HepG2 (cell line): ENCODE results near the gene OR4E1. TPM values are rescaled to one million over a fixed set of nuclear protein-coding genes. Genes with fewer than 3 reads are reported as not detected.
A peak's percentile ranks its signal among the peaks of the same experiment; 100 is the strongest.

Experiments used
- ATAC-seq: fragments of 200-7000 bp; cut with Tn5 transposase; 3 replicates; pipeline ENCODE4 v1.9.1; 2020; ENCODE audit warnings: mild to moderate bottlenecking, moderate library complexity
- BruUV-seq: library from RNA; stranded (reverse); fragments of 400-500 nt; replicated peaks from 2 replicates; lab custom pipeline; 2021; lab: Mats Ljungman, UMichigan
- CTCF ChIA-PET: fragments of 300-600 bp; formaldehyde crosslinking; extraction: SDS; loops from one replicate; lab custom pipeline; 2021; ENCODE audit warnings: low total read pairs, inconsistent platforms, low intra/inter-chr PET ratio; lab: Yijun Ruan, JAX
- POLR2A ChIA-PET: fragments of 350-600 bp; sonication (Branson Sonifier 250); formaldehyde crosslinking; loops from one replicate; lab custom pipeline; 2020; ENCODE audit warnings: antibody characterized with exemption, inconsistent platforms; lab: Yijun Ruan, JAX
- DNase-seq: peaks from one replicate; pipeline ENCODE4 v3.0.0-alpha.2; 2015; ENCODE audit warnings: low spot score
- FAIRE-seq: peaks from 3 replicates; lab custom pipeline; 2011; peaks lifted over from hg19 to GRCh38; lab: Jason Lieb, UNC
- H2AFZ ChIP-seq: one replicate; pipeline ENCODE4 v1.6.1; 2011; ENCODE audit warnings: low read length, inconsistent platforms
- H3K27ac ChIP-seq: fragments of 300-600 bp; 3 replicates; pipeline ENCODE4 v1.8.0; 2011; ENCODE audit warnings: mixed run types, mild to moderate bottlenecking, mixed read lengths, low read length, inconsistent platforms; ENCODE audit not compliant: insufficient read depth; ENCODE audit errors: extremely low read length
- H3K27me3 ChIP-seq, 2 experiments: fragments of 200-600 bp in 1 of 2; 2 replicates in 1 of 2; 3 replicates in 1 of 2; pipeline versions ENCODE4 v1.6.0 to v1.8.0; 2011; ENCODE audit warnings: low read length in 2 of 2, mild to moderate bottlenecking in 2 of 2, moderate library complexity in 2 of 2, inconsistent platforms in 1 of 2; ENCODE audit not compliant: insufficient read depth in 2 of 2, control insufficient read depth in 1 of 2
- H3K36me3 ChIP-seq, 2 experiments: fragments of 200-600 bp in 1 of 2; replicated peaks in 1 of 2; 2 replicates in 1 of 2; 3 replicates in 1 of 2; pipeline versions ENCODE4 v1.5.1 to v1.8.0; 2011; ENCODE audit warnings: low read length in 2 of 2, inconsistent platforms in 1 of 2; ENCODE audit not compliant: insufficient read depth in 2 of 2, control insufficient read depth in 1 of 2
- H3K4me1 ChIP-seq: 2 replicates; pipeline ENCODE4 v1.5.1; 2012; ENCODE audit warnings: low read length, inconsistent platforms; ENCODE audit not compliant: insufficient read depth
- H3K4me2 ChIP-seq: 2 replicates; pipeline ENCODE4 v1.6.0; 2011; ENCODE audit warnings: low read depth, low read length, inconsistent platforms
- H3K4me3 ChIP-seq, 3 experiments: fragments of 200-600 bp in 1 of 3; sonication (generic), shearing (Covaris generic) in 1 of 3; replicated peaks in 1 of 3; 2 replicates each; pipeline ENCODE4 v1.5.1; 2011 to 2016; ENCODE audit warnings: low read length in 3 of 3, inconsistent platforms in 2 of 3, low read depth in 2 of 3, mild to moderate bottlenecking in 2 of 3, control low read depth in 1 of 3, mixed read lengths in 1 of 3; ENCODE audit not compliant: insufficient read depth in 1 of 3
- H3K79me2 ChIP-seq: one replicate; pipeline ENCODE4 v1.6.1; 2011; ENCODE audit warnings: low read length, inconsistent platforms; ENCODE audit not compliant: insufficient read depth
- H3K9ac ChIP-seq: 2 replicates; pipeline ENCODE4 v1.6.0; 2011; ENCODE audit warnings: mild to moderate bottlenecking, low read depth, low read length, inconsistent platforms; ENCODE audit not compliant: insufficient read depth
- H3K9me3 ChIP-seq: 2 replicates; pipeline ENCODE4 v1.5.1; 2012; ENCODE audit warnings: mild to moderate bottlenecking, low read length
- H4K20me1 ChIP-seq: 2 replicates; pipeline ENCODE4 v1.6.0; 2011; ENCODE audit warnings: inconsistent platforms, mild to moderate bottlenecking, low read length, moderate library complexity; ENCODE audit not compliant: insufficient read depth
- AGO2 ChIP-seq: fragments of 200-400 bp; formaldehyde crosslinking; optimal IDR thresholded peaks from 2 replicates; pipeline ENCODE3; 2017; ENCODE audit warnings: mild to moderate bottlenecking, low read depth, low read length, moderate library complexity
- ATF7 ChIP-seq, 2 experiments: fragments of 450-650 bp in 1 of 2; sonication (generic) in 1 of 2; formaldehyde crosslinking in 1 of 2; IDR thresholded peaks; 2 replicates each; pipeline versions ENCODE4 v1.4.0 to v1.6.1; 2016 to 2020; ENCODE audit warnings: antibody characterized with exemption in 1 of 2, mild to moderate bottlenecking in 1 of 2, missing genetic modification reagents in 1 of 2
- HES4 ChIP-seq: sonication (generic); formaldehyde crosslinking; IDR thresholded peaks from 2 replicates; pipeline ENCODE4 v1.9.0; 2021; ENCODE audit warnings: mild to moderate bottlenecking, missing genetic modification reagents, borderline replicate concordance
- PHF21A ChIP-seq: sonication (generic); formaldehyde crosslinking; IDR thresholded peaks from 2 replicates; pipeline ENCODE4 v1.5.0; 2020; ENCODE audit warnings: mild to moderate bottlenecking, missing genetic modification reagents
- POLR2AphosphoS2 ChIP-seq: IDR thresholded peaks from 2 replicates; pipeline ENCODE4 v1.6.1; 2011; ENCODE audit warnings: low read depth, low read length, improper control_type of control experiment
- RELA ChIP-seq: sonication (generic); formaldehyde crosslinking; IDR thresholded peaks from 2 replicates; pipeline ENCODE4 v1.4.0; 2020; ENCODE audit warnings: missing genetic modification reagents
- RFX5 ChIP-seq: IDR thresholded peaks from 2 replicates; pipeline ENCODE4 v1.6.1; 2011; ENCODE audit warnings: low read depth, low read length, improper control_type of control experiment
- SP2 ChIP-seq: sonication (generic); formaldehyde crosslinking; IDR thresholded peaks from 2 replicates; pipeline ENCODE4 v1.5.1; 2020; ENCODE audit warnings: mild to moderate bottlenecking, missing genetic modification reagents
- ZFP1 ChIP-seq: IDR thresholded peaks from 2 replicates; pipeline ENCODE4 v1.6.1; 2016
- ZFP36 ChIP-seq: fragments of 150-350 bp; IDR thresholded peaks from 2 replicates; pipeline ENCODE4 v1.6.1; 2018; ENCODE audit warnings: borderline replicate concordance, low read length, low read depth; ENCODE audit not compliant: partially characterized antibody
- ZMYM3 ChIP-seq: sonication (generic); formaldehyde crosslinking; IDR thresholded peaks from 2 replicates; pipeline ENCODE4 v1.5.1; 2020; ENCODE audit warnings: mild to moderate bottlenecking, missing genetic modification reagents
- ZNF337 ChIP-seq: sonication (generic); formaldehyde crosslinking; IDR thresholded peaks from 2 replicates; pipeline ENCODE4 v1.5.1; 2020; ENCODE audit warnings: missing genetic modification reagents, low read depth, mild to moderate bottlenecking, borderline replicate concordance
- ZNF569 ChIP-seq: sonication (generic); formaldehyde crosslinking; IDR thresholded peaks from 2 replicates; pipeline ENCODE4 v1.5.0; 2020; ENCODE audit warnings: mild to moderate bottlenecking, missing genetic modification reagents, moderate library complexity, borderline replicate concordance
- ZNF790 ChIP-seq: sonication (generic); formaldehyde crosslinking; IDR thresholded peaks from 2 replicates; pipeline ENCODE4 v1.8.0; 2022; ENCODE audit warnings: missing genetic modification reagents, mild to moderate bottlenecking, borderline replicate concordance
- ZSCAN30 ChIP-seq: sonication (generic); formaldehyde crosslinking; IDR thresholded peaks from 2 replicates; pipeline ENCODE4 v1.5.0; 2020; ENCODE audit warnings: mild to moderate bottlenecking, missing genetic modification reagents
- ZSCAN31 ChIP-seq: sonication (generic); formaldehyde crosslinking; IDR thresholded peaks from 2 replicates; pipeline ENCODE4 v1.5.0; 2020; ENCODE audit warnings: low read depth, mild to moderate bottlenecking, missing genetic modification reagents
- WGBS: methylation state at CpG from one replicate; pipeline ENCODE4 v1.1.6; 2017; ENCODE audit warnings: low lambda C conversion rate; 5-methylcytosine and 5-hydroxymethylcytosine counted together
- in situ Hi-C: cut with HindIII; loops from 2 replicates; pipeline ENCODE4 v1.10.0; 2017; ENCODE audit warnings: low pct_unique_long_range_greater_than_20kb; ENCODE audit not compliant: extremely low pct_ligation_motif_present
- intact Hi-C: fragments of 100-400 bp; cut with micrococcal nuclease; formaldehyde crosslinking; loops from one replicate; pipeline ENCODE4 v1.10.0; 2022; ENCODE audit not compliant: unreplicated experiment
- polyA plus RNA-seq, 8 experiments: library from polyadenylated mRNA; depleted of rRNA in 3 of 8; stranded (reverse) in 7 of 8; unstranded in 1 of 8; fragments of >200 nt; fragmentation: Illumina TruSeq in 4 of 8; extraction: Trizol in 4 of 8; gene quantifications; 2 replicates each; pipeline versions ENCODE4 v1.2.1 to v1.2.3, GENCODE V29; 2011 to 2016; ENCODE audit warnings: low read depth in 4 of 8, missing spikeins in 1 of 8, mixed read lengths in 1 of 8; ENCODE audit not compliant: insufficient read depth in 1 of 8
- total RNA-seq, 5 experiments: library from RNA; depleted of rRNA; stranded (reverse); fragments of >200 nt; fragmentation: Illumina TruSeq; extraction: Trizol; gene quantifications; 2 replicates each; pipeline ENCODE4 v1.2.3, GENCODE V29; 2016; ENCODE audit warnings: low read depth in 1 of 5

The OR4E1 gene
- total and polyA plus RNA-seq, 2 of the 13 experiments (the other 11 are each of a cell fraction or from before 2014, with no cell fraction given): not detected

DNA sequence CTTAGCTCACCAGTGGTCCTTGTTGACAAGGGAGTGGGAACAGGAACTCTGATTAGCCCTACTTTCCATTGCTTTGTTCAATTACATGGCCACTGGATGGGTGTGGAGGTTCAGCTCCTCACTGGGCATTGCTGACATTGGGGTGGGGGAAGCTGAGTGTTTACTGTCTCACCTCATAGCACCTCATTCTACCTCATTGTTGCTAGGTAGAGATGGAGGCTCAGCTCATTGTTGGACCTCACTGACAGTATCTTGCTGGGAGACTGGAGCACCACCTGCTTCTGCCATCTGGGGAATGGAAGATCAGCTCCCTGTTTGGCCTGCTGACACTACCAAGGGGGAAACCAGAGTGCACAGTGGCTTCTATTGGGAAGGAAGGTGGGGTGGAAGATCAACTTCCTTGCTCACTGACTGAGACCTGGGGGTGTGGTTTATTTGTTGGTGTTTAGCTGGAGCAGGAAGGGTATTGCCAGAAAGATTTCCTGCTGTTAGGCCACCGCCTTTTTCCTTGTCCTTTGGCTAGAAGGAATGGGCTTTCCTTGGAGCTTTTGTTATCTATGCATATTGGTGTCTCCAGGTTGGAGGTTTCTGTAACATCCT lies 21.3 kb downstream of the OR4E1 start:
- no peaks in the 10 kb centered on the region for H3K4me1 ChIP-seq
- CTCF ChIA-PET: no interaction called here
- H4K20me1 ChIP-seq: no peaks in the 10 kb centered on the region
- DNase-seq (no peak), ATAC-seq (no peak), FAIRE-seq (no peak)
- H2AFZ ChIP-seq: no peak overlapping the region
- H3K79me2 ChIP-seq: no peaks in the 10 kb centered on the region
- no TSS peak for BruUV-seq
- no peak overlapping the region for H3K27ac ChIP-seq
- H3K36me3 ChIP-seq: no peaks in the 10 kb centered on the region
- TF ChIP-seq RFX5: peak; percentile 65; the same call in 1 of the 2 replicates
- TF ChIP-seq HES4 (CRISPR knock-in tag): no peak
- no peak overlapping the region for H3K4me2 ChIP-seq
- POLR2A ChIA-PET: no interaction called here
- no peak overlapping the region for H3K9ac ChIP-seq
- in situ Hi-C loops (no loop called here), intact Hi-C loops (no loop called here)
- H3K4me3 ChIP-seq: no peak overlapping the region
- 0% methylated on average over 1 of the region's 1 CpG for WGBS
- no peaks in the 10 kb centered on the region for H3K9me3 ChIP-seq
- no peaks in the 10 kb centered on the region; a peak in 1 of 5 replicates for H3K27me3 ChIP-seq

DNA sequence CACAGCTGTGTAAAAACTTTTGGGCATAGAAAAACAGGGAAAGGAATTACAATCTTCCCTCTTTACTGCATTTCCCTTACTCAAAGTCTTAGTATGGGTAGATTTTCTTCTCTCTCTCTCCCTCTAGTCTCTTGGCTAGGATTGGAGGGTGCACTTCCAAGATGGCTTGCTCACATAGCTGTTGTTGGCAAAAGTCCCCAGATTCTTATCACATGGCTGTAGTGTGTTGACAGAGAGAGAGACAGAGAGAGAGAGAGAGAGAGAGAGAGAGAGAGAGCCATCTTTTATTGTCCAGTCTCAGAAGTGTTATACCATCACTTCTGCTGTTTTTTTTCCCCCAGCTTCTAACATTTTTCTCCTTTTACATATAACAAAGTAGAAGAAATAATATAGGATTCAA lies 26.2 kb downstream of the OR4E1 start:
- H2AFZ ChIP-seq: no peak overlapping the region
- H3K9ac ChIP-seq: no peak overlapping the region
- ChIA-PET CTCF (no interaction called here), POLR2A (no interaction called here)
- FAIRE-seq: no peak
- no peaks in the 10 kb centered on the region for H3K79me2 ChIP-seq
- H3K4me3 ChIP-seq: no peak overlapping the region
- no peaks in the 10 kb centered on the region for H3K36me3 ChIP-seq
- no peak for DNase-seq
- H3K4me2 ChIP-seq: no peak overlapping the region
- intact Hi-C loops (no loop called here), in situ Hi-C loops (no loop called here)
- no peaks in the 10 kb centered on the region for H3K9me3 ChIP-seq
- TF ChIP-seq ZNF569: no peak
- TF ChIP-seq PHF21A (CRISPR knock-in tag): no peak
- TF ChIP-seq ZNF337 (CRISPR knock-in tag): no peak
- no peak for TF ChIP-seq SP2 (CRISPR knock-in tag)
- no peak for TF ChIP-seq ZNF790 (CRISPR knock-in tag)
- TF ChIP-seq ZSCAN31 (CRISPR knock-in tag): no peak
- TF ChIP-seq ATF7 (IDR thresholded peaks at IDR 0.05): no peak
- no peak for TF ChIP-seq ATF7 (CRISPR knock-in tag; IDR thresholded peaks at IDR 0.05)
- TF ChIP-seq AGO2: no peak
- no peak for TF ChIP-seq ZMYM3 (CRISPR knock-in tag)
- no peak for TF ChIP-seq POLR2AphosphoS2
- TF ChIP-seq RELA (CRISPR knock-in tag): no peak
- TF ChIP-seq ZSCAN30 (CRISPR knock-in tag): no peak
- TF ChIP-seq ZFP36: no peak
- TF ChIP-seq ZFP1 (CRISPR knock-in tag): no peak
- no peaks in the 10 kb centered on the region for H4K20me1 ChIP-seq
- BruUV-seq: no TSS peak
- H3K27me3 ChIP-seq: peaks cover 0 to 4% of the 10 kb centered on the region in 2 experiments; a peak in 2 of 5 replicates
- no peaks in the 10 kb centered on the region for H3K4me1 ChIP-seq
- no peak overlapping the region for H3K27ac ChIP-seq
- ATAC-seq: no peak
